LNCAP (cell line): ENCODE data around the gene DCBLD2.

Experiments used
- CTCF ChIP-seq: fragments of 450-650 bp; IDR thresholded peaks from 2 replicates; pipeline ENCODE4 v1.5.1; 2017; ENCODE audit warnings: mild to moderate bottlenecking

The DCBLD2 gene

GRCh38 chr3:98754483-98754882 is 147.0 kb downstream of the DCBLD2 start:
- no peak for TF ChIP-seq CTCF

GRCh38 chr3:98750276-98750919 is 151.1 kb downstream of the DCBLD2 start:
- TF ChIP-seq CTCF, result no peak

- TF ChIP-seq CTCF, result no peak
Observed at GRCh38 chr3:98746882-98747281, 154.6 kb downstream of the DCBLD2 start.

GRCh38 chr3:98746122-98746521 is 155.4 kb downstream of the DCBLD2 start:
- no peak for TF ChIP-seq CTCF
